Keratinocyte (primary cell): Measurements from ENCODE around the gene AUH. TPM values are rescaled to one million over a fixed set of nuclear protein-coding genes. Genes with fewer than 3 reads are reported as not detected.

ENCODE experiments used
- DNase-seq: peaks from one replicate; pipeline ENCODE4 v3.0.0-alpha.2; 2011; ENCODE audit warnings: low read depth, missing footprints, low spot score
- FAIRE-seq: peaks from 2 replicates; lab custom pipeline; 2011; peaks lifted over from hg19 to GRCh38; lab: Jason Lieb, UNC
- H2AFZ ChIP-seq: 2 replicates; pipeline ENCODE4 v1.6.0; 2012; ENCODE audit warnings: low read length, control low read depth, inconsistent platforms; ENCODE audit not compliant: control insufficient read depth
- H3K27ac ChIP-seq: 2 replicates; pipeline ENCODE4 v1.5.1; 2011; ENCODE audit warnings: low read length; ENCODE audit not compliant: control insufficient read depth, insufficient read depth
- H3K27me3 ChIP-seq: 3 replicates; pipeline ENCODE4 v1.6.0; 2011; ENCODE audit warnings: low read length; ENCODE audit not compliant: control insufficient read depth, insufficient read depth; ENCODE audit errors: extremely low read depth
- H3K36me3 ChIP-seq, 2 experiments: 2 replicates in 1 of 2; 3 replicates in 1 of 2; pipeline ENCODE4 v1.5.1; 2011; ENCODE audit warnings: low read length in 2 of 2, mild to moderate bottlenecking in 1 of 2; ENCODE audit not compliant: control insufficient read depth in 2 of 2, insufficient read depth in 2 of 2; ENCODE audit errors: extremely low read depth in 1 of 2
- H3K4me1 ChIP-seq: 3 replicates; pipeline ENCODE4 v1.5.1; 2011; ENCODE audit warnings: low read length; ENCODE audit not compliant: control insufficient read depth, insufficient read depth; ENCODE audit errors: extremely low read depth
- H3K4me2 ChIP-seq: 3 replicates; pipeline ENCODE4 v1.6.0; 2011; ENCODE audit warnings: low read depth, low read length; ENCODE audit not compliant: control insufficient read depth, insufficient read depth; ENCODE audit errors: extremely low read depth
- H3K4me3 ChIP-seq, 3 experiments: fragments of 200-600 bp in 1 of 3; sonication (generic) in 1 of 3; 2 replicates in 2 of 3; 3 replicates in 1 of 3; pipeline ENCODE4 v1.5.1; 2011 to 2016; ENCODE audit warnings: low read length in 3 of 3, mild to moderate bottlenecking in 3 of 3, control low read depth in 2 of 3, inconsistent platforms in 1 of 3, low read depth in 1 of 3, mixed read lengths in 1 of 3, mixed run types in 1 of 3, moderate library complexity in 1 of 3; ENCODE audit not compliant: control insufficient read depth in 2 of 3, insufficient read depth in 2 of 3; ENCODE audit errors: extremely low read depth in 1 of 3
- H3K79me2 ChIP-seq: 2 replicates; pipeline ENCODE4 v1.6.0; 2012; ENCODE audit warnings: low read length; ENCODE audit not compliant: control insufficient read depth, insufficient read depth
- H3K9ac ChIP-seq: 3 replicates; pipeline ENCODE4 v1.6.0; 2011; ENCODE audit warnings: low read length; ENCODE audit not compliant: control insufficient read depth, insufficient read depth; ENCODE audit errors: extremely low read depth
- H3K9me1 ChIP-seq: 3 replicates; pipeline ENCODE4 v1.6.0; 2011; ENCODE audit warnings: low read length; ENCODE audit not compliant: control insufficient read depth, insufficient read depth; ENCODE audit errors: extremely low read depth
- H3K9me3 ChIP-seq: 2 replicates; pipeline ENCODE4 v1.5.1; 2012; ENCODE audit warnings: low read depth, low read length; ENCODE audit not compliant: control insufficient read depth
- H4K20me1 ChIP-seq: 3 replicates; pipeline ENCODE4 v1.6.0; 2011; ENCODE audit warnings: low read length; ENCODE audit not compliant: control insufficient read depth, insufficient read depth; ENCODE audit errors: extremely low read depth
- CTCF ChIP-seq, 3 experiments: IDR thresholded peaks in 1 of 3; conservative IDR thresholded peaks in 1 of 3; optimal IDR thresholded peaks in 1 of 3; 2 replicates in 2 of 3; 3 replicates in 1 of 3; pipeline versions ENCODE3 to v1.5.1; 2011; ENCODE audit warnings: low read length in 3 of 3, mild to moderate bottlenecking in 3 of 3, moderate library complexity in 2 of 3, control low read depth in 1 of 3, inconsistent platforms in 1 of 3; ENCODE audit not compliant: insufficient read depth in 2 of 3; ENCODE audit errors: extremely low read depth in 1 of 3
- EZH2 ChIP-seq: IDR thresholded peaks from one replicate; pipeline ENCODE4 v1.6.1; 2012; ENCODE audit warnings: inconsistent platforms, mild to moderate bottlenecking, low read length, moderate library complexity
- dilution Hi-C: fragments of 300-500 bp; cut with MboI; formaldehyde crosslinking; loops from one replicate; pipeline ENCODE4 v1.7.0; 2020; ENCODE audit warnings: low sequenced_read_pairs; ENCODE audit not compliant: extremely low pct_ligation_motif_present
- polyA plus RNA-seq, 5 experiments: library from polyadenylated mRNA; depleted of rRNA in 3 of 5; stranded (reverse) in 3 of 5; stranded (forward) in 1 of 5; unstranded in 1 of 5; fragments of >200 nt; gene quantifications; 1 replicate in 1 of 5; 2 replicates in 3 of 5; 3 replicates in 1 of 5; pipeline versions ENCODE4 v1.2.1 to v1.2.3, GENCODE V29; 2011 to 2012; ENCODE audit warnings: missing spikeins in 2 of 5, low read depth in 1 of 5, low replicate concordance in 1 of 5

AUH gene
- polyA plus RNA-seq, 1 donor (not counting 4 experiments of a cell fraction or from before 2014, with no cell fraction given) = 5.5 TPM

DNA sequence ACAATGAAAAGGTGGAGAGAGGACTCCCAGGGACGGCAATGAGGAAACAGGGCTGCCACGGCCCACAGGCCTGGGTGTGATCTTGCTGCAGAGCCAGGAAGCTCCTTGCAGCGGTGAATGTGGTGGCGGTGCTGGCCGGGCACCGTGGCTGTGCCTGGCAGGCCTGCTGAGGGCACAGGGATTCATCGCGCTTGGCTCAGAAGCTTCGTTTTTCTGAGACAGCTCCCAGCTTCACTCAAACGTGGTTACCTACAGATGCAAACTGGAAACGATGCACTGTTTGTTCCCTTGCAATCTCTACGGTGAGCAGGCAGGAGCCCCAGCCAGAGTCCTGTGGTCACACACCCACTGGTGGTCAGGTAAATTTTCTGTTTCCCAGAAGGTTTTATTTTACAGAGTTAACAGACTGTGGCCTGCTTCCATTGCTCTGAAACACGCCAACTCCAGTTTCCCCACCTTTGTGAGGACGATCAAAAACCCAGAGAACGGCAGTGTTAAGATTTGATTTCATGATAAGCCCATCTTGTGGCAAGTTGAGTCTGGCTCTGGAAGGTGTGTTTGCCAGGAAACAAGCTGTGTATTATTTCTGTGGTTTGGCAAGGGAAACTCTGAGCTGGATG, 183.9 kb downstream of the AUH start:
- peak overlapping the region; percentile 63 for H3K27ac ChIP-seq
- peak overlapping the region; percentile 71 for H2AFZ ChIP-seq

GRCh38 chr9:91177081-91177480, 184.6 kb downstream of the AUH start:
- peaks cover 2% of the 10 kb centered on the region for H3K9me1 ChIP-seq
- H3K4me3 ChIP-seq = no peak overlapping the region
- H3K27me3 ChIP-seq = peaks cover 11% of the 10 kb centered on the region
- H3K9ac ChIP-seq = peak overlapping the region; percentile 53
- TF ChIP-seq EZH2 (no peak), CTCF (optimal IDR thresholded peaks at IDR 0.05 in 1 of 3, IDR thresholded peaks at IDR 0.05 in 1 of 3, conservative IDR thresholded peaks at IDR 0.05 in 1 of 3; ENCODE audit: extremely low read depth in 1 of 3, insufficient read depth in 2 of 3, low read length in 3 of 3) (no peak)
- peak overlapping the region; percentile 80 for H3K4me2 ChIP-seq
- no peaks in the 10 kb centered on the region for H3K9me3 ChIP-seq
- dilution Hi-C loops = no loop called here
- FAIRE-seq (peak; percentile 59), DNase-seq (no peak)
- no peaks in the 10 kb centered on the region for H3K79me2 ChIP-seq
- H4K20me1 ChIP-seq = no peaks in the 10 kb centered on the region
- H3K27ac ChIP-seq = no peak overlapping the region
- peaks cover 30% of the 10 kb centered on the region for H3K4me1 ChIP-seq
- no peaks in the 10 kb centered on the region for H3K36me3 ChIP-seq
- no peak overlapping the region for H2AFZ ChIP-seq

More for the DNA sequence above, 183.9 kb downstream of the AUH start:
- peak; percentile 97 for FAIRE-seq
- H3K36me3 ChIP-seq = no peaks in the 10 kb centered on the region
- H3K79me2 ChIP-seq = no peaks in the 10 kb centered on the region
- H3K4me2 ChIP-seq = peak overlapping the region; percentile 80
- dilution Hi-C loops = no loop called here
- peaks cover 3% of the 10 kb centered on the region for H3K9me1 ChIP-seq
- no peaks in the 10 kb centered on the region for H3K9me3 ChIP-seq
- peak overlapping the region; percentile 53 for H3K9ac ChIP-seq
- no peak for TF ChIP-seq CTCF (optimal IDR thresholded peaks at IDR 0.05 in 1 of 3, IDR thresholded peaks at IDR 0.05 in 1 of 3, conservative IDR thresholded peaks at IDR 0.05 in 1 of 3; ENCODE audit: extremely low read depth in 1 of 3, insufficient read depth in 2 of 3, low read length in 3 of 3)
- no peak for TF ChIP-seq EZH2
- H3K27me3 ChIP-seq = peaks cover 11% of the 10 kb centered on the region
- H4K20me1 ChIP-seq = no peaks in the 10 kb centered on the region
- no peak for DNase-seq
- H3K4me1 ChIP-seq = peaks cover 36% of the 10 kb centered on the region
- H3K4me3 ChIP-seq = peak overlapping the region in 2 of 3 experiments; percentile 6 to 24
